ENCODE data around the gene CHST2.

DNA sequence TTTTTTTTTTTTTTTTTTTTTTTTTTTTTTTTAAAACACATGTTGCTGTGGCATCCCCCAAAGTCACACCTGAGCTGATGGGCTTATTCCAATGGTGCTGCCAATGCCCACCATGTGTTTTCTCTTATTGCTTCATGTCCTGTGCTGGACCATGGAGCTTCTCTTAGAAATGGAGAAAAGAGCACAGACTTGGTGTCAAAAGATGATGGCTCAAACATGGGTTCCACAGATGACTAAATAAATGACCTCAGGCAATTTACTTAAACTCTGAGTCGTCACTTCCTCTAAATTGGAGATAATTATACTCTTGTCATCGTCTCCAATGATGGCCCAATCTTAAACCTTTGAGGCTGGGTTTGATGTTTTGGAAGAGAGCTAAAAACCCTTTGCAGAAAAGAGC lies 28.1 kb downstream of the CHST2 start:
- TF ChIP-seq, protein P1, sequence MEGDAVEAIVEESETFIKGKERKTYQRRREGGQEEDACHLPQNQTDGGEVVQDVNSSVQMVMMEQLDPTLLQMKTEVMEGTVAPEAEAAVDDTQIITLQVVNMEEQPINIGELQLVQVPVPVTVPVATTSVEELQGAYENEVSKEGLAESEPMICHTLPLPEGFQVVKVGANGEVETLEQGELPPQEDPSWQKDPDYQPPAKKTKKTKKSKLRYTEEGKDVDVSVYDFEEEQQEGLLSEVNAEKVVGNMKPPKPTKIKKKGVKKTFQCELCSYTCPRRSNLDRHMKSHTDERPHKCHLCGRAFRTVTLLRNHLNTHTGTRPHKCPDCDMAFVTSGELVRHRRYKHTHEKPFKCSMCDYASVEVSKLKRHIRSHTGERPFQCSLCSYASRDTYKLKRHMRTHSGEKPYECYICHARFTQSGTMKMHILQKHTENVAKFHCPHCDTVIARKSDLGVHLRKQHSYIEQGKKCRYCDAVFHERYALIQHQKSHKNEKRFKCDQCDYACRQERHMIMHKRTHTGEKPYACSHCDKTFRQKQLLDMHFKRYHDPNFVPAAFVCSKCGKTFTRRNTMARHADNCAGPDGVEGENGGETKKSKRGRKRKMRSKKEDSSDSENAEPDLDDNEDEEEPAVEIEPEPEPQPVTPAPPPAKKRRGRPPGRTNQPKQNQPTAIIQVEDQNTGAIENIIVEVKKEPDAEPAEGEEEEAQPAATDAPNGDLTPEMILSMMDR (IDR thresholded peaks at IDR 0.05) = no peak
- no peak for TF ChIP-seq POLR2A (IDR thresholded peaks at IDR 0.05)
